GM19372 (cell line): ENCODE results near the gene ZDHHC3.
"Not testable (repeated sequence)": the region's sequence is repeated elsewhere in the genome, so short reads cannot be mapped to it uniquely, and the experiment has no call there.

Experiments
- ATAC-seq: cut with Tn5 transposase; IDR thresholded peaks from one replicate; pipeline ENCODE4 v1.9.1; 2021; ENCODE audit warnings: mild to moderate bottlenecking, low read depth, moderate library complexity; ENCODE audit not compliant: unreplicated experiment

ZDHHC3 gene

DNA sequence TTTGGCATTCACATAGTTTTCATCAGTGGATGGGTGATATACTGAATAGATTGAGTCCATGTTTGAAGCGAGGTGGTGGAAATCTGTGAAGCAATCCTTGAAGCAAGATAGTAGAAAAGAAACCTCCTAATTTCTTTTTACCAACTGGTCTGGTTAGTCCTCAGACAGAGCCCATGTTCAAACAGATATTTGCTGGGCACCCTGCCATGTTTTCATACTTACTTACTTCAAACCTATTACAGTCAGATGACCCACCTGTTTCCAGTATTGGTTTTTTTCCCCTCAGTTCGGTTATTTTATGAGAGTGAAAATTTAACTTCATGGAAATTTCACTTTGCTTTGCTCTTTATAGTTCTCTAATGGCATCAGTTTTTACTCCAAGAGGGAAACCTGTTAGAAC lies 23.8 kb upstream of the ZDHHC3 start:
- ATAC-seq: no peak

DNA sequence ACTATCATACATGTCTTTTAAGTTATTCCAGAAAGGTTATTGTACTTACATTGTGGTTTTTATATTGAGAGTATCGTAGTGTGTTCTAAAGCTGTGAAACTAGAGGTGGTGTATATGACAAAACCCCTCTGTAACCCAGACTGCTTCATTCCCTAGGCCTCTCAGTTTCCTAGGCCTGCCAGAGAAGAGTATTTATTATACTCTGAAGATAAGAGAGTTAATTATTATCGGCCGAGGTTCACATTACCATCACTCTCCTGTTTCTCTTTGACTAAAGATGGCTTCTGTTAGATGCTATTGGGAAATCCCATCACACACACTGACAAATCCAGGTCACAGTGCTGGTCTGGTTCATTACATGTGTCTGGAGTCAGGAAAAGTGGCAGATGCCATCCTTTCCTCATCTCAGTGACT lies 20.6 kb upstream of the ZDHHC3 start:
- no peak for ATAC-seq

GRCh38 chr3:44995142-44995770 lies 19.3 kb upstream of the ZDHHC3 start:
- no peak for ATAC-seq

DNA sequence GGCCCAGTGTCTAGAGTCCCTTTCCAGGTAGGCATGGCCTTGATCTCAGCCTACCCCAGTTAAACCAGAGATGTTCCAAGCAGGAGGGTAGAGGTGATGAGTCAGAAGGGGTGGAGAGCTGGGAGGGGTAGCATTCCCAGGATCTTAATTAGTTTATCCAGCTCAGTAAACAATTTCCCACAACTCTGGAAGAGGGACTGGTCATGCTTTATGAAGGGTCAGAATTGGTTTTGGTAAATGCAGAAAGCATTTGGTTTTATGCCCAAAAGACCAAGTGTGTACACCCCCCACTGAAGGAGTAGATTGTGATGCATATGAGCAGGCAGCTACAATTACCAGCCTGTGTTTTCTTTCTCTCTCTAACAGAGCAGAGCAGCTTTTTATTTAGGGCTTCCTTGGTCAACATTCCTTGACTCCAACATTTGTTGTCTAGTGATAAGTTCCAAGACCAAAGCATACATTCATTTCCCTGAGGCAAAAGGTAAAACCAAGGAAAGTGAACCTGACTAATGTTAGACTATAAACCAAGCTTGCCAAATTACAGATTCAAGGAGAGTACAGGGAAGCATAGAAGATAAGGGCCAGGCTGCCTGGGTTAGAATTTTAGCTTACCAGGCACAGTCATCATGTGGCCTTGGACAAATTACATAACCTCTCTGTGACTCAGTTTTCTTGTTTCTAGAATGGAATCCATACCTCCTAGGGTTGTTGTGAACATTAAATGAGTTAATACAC lies 17.7 kb upstream of the ZDHHC3 start:
- ATAC-seq: no peak

DNA sequence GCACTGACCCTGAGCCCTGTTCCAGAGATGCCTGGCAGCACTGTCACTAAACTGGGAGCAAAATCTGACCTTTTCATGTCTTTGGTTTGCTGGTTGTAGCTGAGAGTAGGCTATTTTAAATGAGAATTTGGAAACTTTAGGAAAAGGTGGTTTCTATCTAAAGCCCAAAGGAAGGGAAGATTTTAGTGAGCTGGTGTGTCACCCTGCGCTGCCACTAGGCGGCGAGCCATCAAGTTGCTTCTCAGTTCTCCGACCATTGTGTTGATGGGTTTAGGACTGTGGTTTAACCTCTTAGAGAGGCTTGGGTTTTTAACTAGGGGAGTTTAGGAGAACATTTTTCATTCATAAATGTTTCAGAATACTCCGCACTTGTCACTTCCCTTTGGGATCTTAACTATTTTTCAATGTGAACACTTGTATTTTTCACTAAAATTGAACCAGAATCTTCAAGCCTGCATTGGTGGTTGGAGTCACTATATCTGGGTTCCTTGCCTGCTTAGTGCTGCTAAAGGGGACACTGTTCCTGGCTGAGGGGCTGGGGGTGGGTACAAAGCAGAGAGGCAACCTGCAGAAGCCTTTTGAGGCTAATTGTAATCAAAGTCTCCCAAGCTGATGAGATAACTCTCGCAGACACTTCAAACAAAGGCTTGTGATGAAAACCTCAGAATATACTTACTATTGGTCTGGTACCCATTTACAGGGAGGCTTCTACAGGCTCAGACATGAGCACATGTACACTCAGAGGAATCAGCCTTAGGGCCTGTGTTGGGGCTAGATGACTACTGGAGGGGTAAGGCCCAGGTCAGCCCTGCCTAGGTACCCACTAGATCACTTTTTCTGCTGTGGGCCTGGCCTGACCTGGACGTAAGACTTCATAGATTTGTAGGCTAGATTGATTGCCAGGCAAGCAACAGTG lies 16.8 kb upstream of the ZDHHC3 start:
- no peak for ATAC-seq

DNA sequence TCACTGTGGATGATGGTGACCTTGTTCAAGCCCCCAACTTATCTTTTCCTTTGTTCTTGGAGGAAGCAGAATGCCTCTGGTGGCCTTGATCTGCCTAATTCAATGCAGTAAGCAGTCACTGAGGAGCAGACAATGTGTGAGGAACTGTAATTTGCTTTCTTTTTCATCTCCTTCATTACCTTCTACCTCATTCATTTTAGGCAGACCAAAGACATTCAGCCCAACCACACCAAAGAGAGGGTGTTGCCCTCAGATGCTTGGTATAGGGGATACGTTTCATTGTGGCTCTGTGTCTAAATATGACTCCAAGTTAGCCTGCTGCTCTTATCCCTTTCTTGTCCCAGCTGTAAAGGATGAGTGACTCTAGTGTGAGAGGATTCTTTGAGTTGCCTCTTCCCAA lies 15.4 kb upstream of the ZDHHC3 start:
- no peak for ATAC-seq

- ATAC-seq: no peak
These were observed 13.8 kb upstream of the ZDHHC3 start for GRCh38 chr3:44989636-44990373.

DNA sequence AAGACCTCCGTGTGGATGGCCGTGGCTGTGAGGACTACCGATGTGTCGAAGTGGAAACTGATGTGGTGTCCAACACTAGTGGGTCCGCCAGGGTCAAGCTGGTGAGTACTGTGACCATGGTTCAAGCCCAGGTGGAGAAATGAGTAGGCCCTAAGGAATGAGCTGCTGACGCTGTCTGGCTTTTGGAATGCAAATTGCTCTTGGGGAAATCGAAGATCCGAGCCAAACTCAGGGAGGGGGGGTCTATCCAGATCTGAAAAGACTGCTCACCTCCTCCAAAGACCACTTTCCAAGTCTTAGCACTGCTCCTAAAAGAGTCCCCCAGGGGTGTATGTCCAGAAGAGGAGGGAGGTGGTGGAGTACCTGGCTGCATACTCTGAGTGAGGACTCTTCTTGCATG lies 13.2 kb upstream of the ZDHHC3 start:
- ATAC-seq: no peak

DNA sequence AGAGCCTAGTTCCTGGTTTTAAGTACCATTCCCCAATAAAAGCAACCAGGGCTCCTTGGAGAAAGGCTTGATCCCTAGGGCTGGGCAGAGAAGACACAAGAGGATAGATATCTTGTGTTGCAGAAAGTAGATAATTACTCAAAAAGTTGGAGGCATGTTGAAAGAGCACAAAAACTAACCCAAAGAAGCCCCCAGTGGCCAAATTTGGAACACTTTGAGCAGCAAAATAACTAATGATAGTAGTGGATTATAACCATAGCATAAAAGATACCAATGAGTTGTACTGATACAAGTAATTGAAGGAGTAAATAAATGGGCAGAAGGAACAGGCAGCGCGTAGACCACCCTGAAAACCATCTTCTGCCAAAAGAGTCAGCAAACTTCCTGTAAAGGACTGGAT lies 12.1 kb upstream of the ZDHHC3 start:
- ATAC-seq: no peak

- no peak for ATAC-seq
These were observed 11.4 kb upstream of the ZDHHC3 start for GRCh38 chr3:44987332-44987731.

GRCh38 chr3:44986330-44986729 lies 10.4 kb upstream of the ZDHHC3 start:
- not testable (repeated sequence) for ATAC-seq

DNA sequence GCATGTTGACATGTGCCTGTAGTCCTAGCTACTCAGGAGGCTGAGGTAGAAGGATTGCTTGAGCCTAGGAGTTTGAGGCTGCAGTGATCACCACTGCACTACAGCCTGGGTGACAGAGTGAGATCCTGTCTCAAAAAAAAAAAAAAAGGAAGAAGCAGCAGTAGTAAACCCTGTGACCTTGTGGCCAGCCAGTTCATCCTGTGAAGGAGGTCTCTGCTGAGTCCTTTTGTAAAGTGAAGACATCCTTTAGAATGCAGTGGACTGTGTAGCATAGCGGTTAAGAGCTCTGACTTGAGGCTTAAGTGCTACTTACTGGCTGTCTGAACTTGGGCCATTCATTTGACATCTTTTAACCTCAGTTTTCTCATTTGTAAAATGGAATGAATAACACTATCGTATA lies 8.4 kb upstream of the ZDHHC3 start:
- ATAC-seq: no peak

DNA sequence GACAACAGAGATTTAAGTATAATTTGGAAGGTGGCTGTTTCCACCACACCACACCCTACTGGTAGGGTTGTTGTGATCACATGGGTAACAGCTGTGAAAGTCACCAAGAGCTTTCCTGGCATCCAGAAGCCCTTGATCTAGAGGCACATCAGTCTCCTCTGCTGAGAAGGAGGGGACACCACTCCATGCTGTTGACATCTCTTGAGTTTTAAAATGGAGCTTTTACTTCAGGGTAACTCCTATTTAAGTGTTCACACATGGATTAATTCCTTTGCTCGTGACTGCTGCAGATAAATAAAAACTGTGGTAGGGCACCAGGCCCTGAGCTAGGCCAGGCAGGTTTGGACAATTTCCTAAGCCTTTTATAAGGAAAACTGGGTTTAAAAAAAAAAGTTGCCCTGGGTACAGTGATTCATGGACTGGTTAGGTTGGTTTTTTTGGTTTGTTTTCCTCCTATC lies 7.5 kb upstream of the ZDHHC3 start:
- no peak for ATAC-seq

DNA sequence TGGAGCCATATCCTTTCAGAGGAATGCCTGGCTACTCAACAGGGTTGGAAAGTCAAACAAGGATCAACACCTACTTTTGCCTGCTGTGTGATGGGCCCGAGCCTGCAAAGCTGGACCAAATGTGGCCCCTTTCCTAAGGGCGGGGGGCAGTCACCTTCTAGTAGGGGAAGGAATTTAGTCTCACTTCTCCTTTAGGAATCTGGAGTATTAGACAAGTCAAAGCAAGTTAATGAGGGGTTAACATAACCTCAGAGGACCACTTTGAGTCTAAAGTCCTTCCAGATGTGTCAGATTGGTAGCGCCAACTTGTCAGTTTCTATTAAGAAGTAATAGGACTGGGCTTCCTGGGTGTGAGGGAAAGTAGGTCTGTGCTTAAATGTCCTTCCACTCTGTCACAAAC lies 6.8 kb upstream of the ZDHHC3 start:
- ATAC-seq: no peak

DNA sequence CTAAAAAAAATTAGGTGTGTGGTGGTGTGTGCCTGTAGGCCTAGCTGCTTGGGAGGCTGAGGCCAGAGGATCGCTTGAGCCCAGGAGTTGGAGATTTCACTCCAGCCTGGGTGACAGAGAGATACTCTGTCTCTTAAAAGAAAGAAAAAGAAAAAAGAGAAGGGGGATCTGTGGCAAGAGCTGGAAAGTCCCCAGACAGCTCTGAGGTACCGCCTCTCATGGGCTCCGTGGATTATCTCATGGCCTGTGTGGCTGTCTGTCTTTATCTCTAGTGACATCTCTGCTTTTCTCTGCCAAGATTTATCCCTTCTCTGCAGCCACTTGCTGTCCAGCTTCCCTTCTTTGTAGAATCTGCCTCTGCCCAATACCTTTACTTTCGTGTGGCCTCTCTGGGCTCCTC lies 5.8 kb upstream of the ZDHHC3 start:
- no peak for ATAC-seq

DNA sequence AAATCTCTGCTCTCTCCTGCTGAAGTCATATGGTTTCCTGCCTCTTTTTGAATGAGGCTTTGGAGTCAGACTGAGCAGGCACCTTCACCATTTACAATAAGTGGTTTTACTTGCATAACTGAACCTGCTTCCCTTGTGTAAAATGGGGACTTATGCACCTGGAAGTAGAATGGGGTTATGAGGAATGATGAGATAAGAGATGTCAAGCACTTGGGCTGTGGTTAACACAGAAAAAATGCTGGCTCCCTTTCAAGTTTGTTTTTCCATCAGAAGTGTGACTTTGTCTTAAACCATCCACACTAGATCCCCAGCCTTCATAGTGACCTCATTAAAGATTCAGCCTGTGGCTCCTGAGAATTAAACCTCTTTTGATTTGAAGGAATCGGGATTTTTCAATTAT lies 5.2 kb upstream of the ZDHHC3 start:
- ATAC-seq: no peak

- no peak for ATAC-seq
These were observed 1.6 kb downstream of the ZDHHC3 start for GRCh38 chr3:44974416-44974815.

GRCh38 chr3:44970926-44971490 lies 5.0 kb downstream of the ZDHHC3 start:
- ATAC-seq: no peak

GRCh38 chr3:44969828-44970179 lies 6.2 kb downstream of the ZDHHC3 start:
- no peak for ATAC-seq

- ATAC-seq: no peak
These were observed 6.7 kb downstream of the ZDHHC3 start for GRCh38 chr3:44969154-44969827.
